IMR-90 (cell line): Measurements from ENCODE around the gene ZNF497. TPM values are rescaled to one million over a fixed set of nuclear protein-coding genes. Genes with fewer than 3 reads are reported as not detected.

Experiments used
- ATAC-seq: fragments of 200-7000 bp; cut with Tn5 transposase; 2 replicates; pipeline ENCODE4 v1.9.1; 2020; ENCODE audit warnings: low read depth, mild to moderate bottlenecking, moderate library complexity
- Bru-seq: library from RNA; stranded (reverse); fragments of 400-500 nt; gene quantifications from one replicate; lab custom pipeline; 2021; lab: Mats Ljungman, UMichigan
- BruChase-seq, 2 experiments: library from RNA; stranded (reverse); fragments of 400-500 nt; gene quantifications; one replicate each; lab custom pipeline; 2021; lab: Mats Ljungman, UMichigan
- BruUV-seq: library from RNA; stranded (reverse); fragments of 400-500 nt; replicated peaks from 2 replicates; lab custom pipeline; 2021; lab: Mats Ljungman, UMichigan
- CTCF ChIA-PET: fragments of 300-600 bp; formaldehyde crosslinking; extraction: SDS; loops from one replicate; lab custom pipeline; 2021; ENCODE audit warnings: antibody characterized with exemption; lab: Yijun Ruan, JAX
- POLR2A ChIA-PET: fragments of 300-600 bp; sonication (Branson Sonifier 250); formaldehyde crosslinking; loops from one replicate; lab custom pipeline; 2022; ENCODE audit warnings: antibody characterized with exemption; ENCODE audit not compliant: unreplicated experiment; lab: Charles Lee
- DNase-seq: peaks from one replicate; pipeline ENCODE4 v3.0.0; 2013
- H2AFZ ChIP-seq: replicated peaks from 2 replicates; pipeline ENCODE3; 2013; ENCODE audit warnings: low read length, mild to moderate bottlenecking; ENCODE audit not compliant: poor library complexity
- H2AK5ac ChIP-seq: 2 replicates; pipeline ENCODE4 v1.6.1; 2013; ENCODE audit warnings: low read depth, low read length, inconsistent platforms
- H2AK9ac ChIP-seq: replicated peaks from 2 replicates; pipeline ENCODE3; 2013; ENCODE audit warnings: mild to moderate bottlenecking, low read depth, low read length, moderate library complexity; ENCODE audit not compliant: poor library complexity
- H2BK120ac ChIP-seq: 2 replicates; pipeline ENCODE4 v1.6.1; 2013; ENCODE audit warnings: low read depth, low read length, inconsistent platforms
- H2BK15ac ChIP-seq: 3 replicates; pipeline ENCODE4 v1.6.1; 2013; ENCODE audit warnings: low read depth, low read length, inconsistent platforms
- H2BK20ac ChIP-seq: 2 replicates; pipeline ENCODE4 v1.6.1; 2013; ENCODE audit warnings: low read depth, mild to moderate bottlenecking, inconsistent platforms, low read length, moderate library complexity
- H2BK5ac ChIP-seq: 2 replicates; pipeline ENCODE4 v1.6.1; 2013; ENCODE audit warnings: mild to moderate bottlenecking, low read depth, low read length, inconsistent platforms; ENCODE audit not compliant: poor library complexity, severe bottlenecking
- H3K14ac ChIP-seq: replicated peaks from 2 replicates; pipeline ENCODE4 v1.6.1; 2013; ENCODE audit warnings: low read depth, low read length, inconsistent platforms
- H3K18ac ChIP-seq: 2 replicates; pipeline ENCODE4 v1.6.1; 2013; ENCODE audit warnings: low read depth, low read length, control low read depth
- H3K23ac ChIP-seq: 2 replicates; pipeline ENCODE4 v1.6.1; 2013; ENCODE audit warnings: low read depth, low read length, inconsistent platforms
- H3K27ac ChIP-seq: 2 replicates; pipeline ENCODE4 v1.5.1; 2013; ENCODE audit warnings: mild to moderate bottlenecking, control low read depth, low read length; ENCODE audit not compliant: insufficient read depth
- H3K27me3 ChIP-seq: 2 replicates; pipeline ENCODE4 v1.6.1; 2013; ENCODE audit warnings: low read length; ENCODE audit not compliant: control insufficient read depth, insufficient read depth
- H3K36me3 ChIP-seq: 2 replicates; pipeline ENCODE4 v1.6.1; 2013; ENCODE audit warnings: low read length, mixed read lengths; ENCODE audit not compliant: control insufficient read depth, insufficient read depth
- H3K4ac ChIP-seq: 2 replicates; pipeline ENCODE4 v1.6.1; 2013; ENCODE audit warnings: low read depth, low read length, inconsistent platforms
- H3K4me1 ChIP-seq: 2 replicates; pipeline ENCODE4 v1.6.1; 2013; ENCODE audit warnings: low read length, mixed read lengths; ENCODE audit not compliant: control insufficient read depth, insufficient read depth
- H3K4me2 ChIP-seq: 2 replicates; pipeline ENCODE4 v1.6.1; 2013; ENCODE audit warnings: low read depth, mild to moderate bottlenecking, control low read depth, low read length, moderate library complexity
- H3K4me3 ChIP-seq: 2 replicates; pipeline ENCODE4 v1.5.1; 2013; ENCODE audit warnings: low read depth, mild to moderate bottlenecking, control low read depth, low read length, moderate library complexity; ENCODE audit not compliant: insufficient read depth
- H3K56ac ChIP-seq: 2 replicates; pipeline ENCODE4 v1.6.1; 2013; ENCODE audit warnings: low read length, inconsistent platforms; ENCODE audit not compliant: insufficient read depth; ENCODE audit errors: extremely low read depth
- H3K79me1 ChIP-seq, 2 experiments: 2 replicates each; pipeline ENCODE4 v1.6.1; 2013; ENCODE audit warnings: low read length in 2 of 2, inconsistent platforms in 1 of 2, low read depth in 1 of 2
- H3K9ac ChIP-seq: 2 replicates; pipeline ENCODE4 v1.6.1; 2013; ENCODE audit warnings: low read depth, low read length, control low read depth
- H3K9me1 ChIP-seq: 2 replicates; pipeline ENCODE4 v1.6.1; 2013; ENCODE audit warnings: low read length, inconsistent platforms; ENCODE audit not compliant: insufficient read depth
- H3K9me3 ChIP-seq: 2 replicates; pipeline ENCODE4 v1.6.1; 2013; ENCODE audit warnings: low read length; ENCODE audit not compliant: control insufficient read depth, insufficient read depth
- H4K20me1 ChIP-seq: 2 replicates; pipeline ENCODE4 v1.6.1; 2013; ENCODE audit warnings: low read length, inconsistent platforms; ENCODE audit not compliant: insufficient read depth
- H4K5ac ChIP-seq: 2 replicates; pipeline ENCODE4 v1.6.1; 2013; ENCODE audit warnings: mild to moderate bottlenecking, low read depth, low read length, control low read depth
- H4K8ac ChIP-seq, 2 experiments: 2 replicates each; pipeline ENCODE4 v1.6.1; 2013; ENCODE audit warnings: low read depth in 2 of 2, low read length in 2 of 2, control low read depth in 1 of 2, inconsistent platforms in 1 of 2
- H4K91ac ChIP-seq: 2 replicates; pipeline ENCODE4 v1.6.1; 2013; ENCODE audit warnings: low read depth, low read length, inconsistent platforms; ENCODE audit not compliant: insufficient read depth
- BHLHE40 ChIP-seq: fragments of 150-350 bp; IDR thresholded peaks from 2 replicates; pipeline ENCODE4 v1.6.1; 2016; ENCODE audit warnings: mild to moderate bottlenecking, low read depth, low read length
- CEBPB ChIP-seq: IDR thresholded peaks from 2 replicates; pipeline ENCODE4 v1.6.1; 2012; ENCODE audit warnings: low read depth, low read length, improper control_type of control experiment
- CHD1 ChIP-seq: IDR thresholded peaks from 2 replicates; pipeline ENCODE4 v1.6.1; 2012; ENCODE audit warnings: low read depth, low read length, improper control_type of control experiment
- CTCF ChIP-seq: conservative IDR thresholded peaks from 2 replicates; pipeline ENCODE4 v1.5.1; 2012; ENCODE audit warnings: mild to moderate bottlenecking, low read depth, low read length, improper control_type of control experiment
- FOS ChIP-seq: fragments of 150-350 bp; IDR thresholded peaks from 2 replicates; pipeline ENCODE4 v1.6.1; 2016; ENCODE audit warnings: low read depth, low read length
- MAFK ChIP-seq: IDR thresholded peaks from 2 replicates; pipeline ENCODE4 v1.6.1; 2012; ENCODE audit warnings: low read depth, low read length, improper control_type of control experiment
- MXI1 ChIP-seq: IDR thresholded peaks from 2 replicates; pipeline ENCODE4 v1.6.1; 2012; ENCODE audit warnings: low read depth, mild to moderate bottlenecking, low read length, moderate library complexity, borderline replicate concordance
- NFE2L2 ChIP-seq: fragments of 150-350 bp; IDR thresholded peaks from 2 replicates; pipeline ENCODE4 v1.6.1; 2016; ENCODE audit warnings: low read depth, mild to moderate bottlenecking, low read length
- POLR2A ChIP-seq: IDR thresholded peaks from 2 replicates; pipeline ENCODE4 v1.6.1; 2012; ENCODE audit warnings: mild to moderate bottlenecking, low read depth, low read length
- RAD21 ChIP-seq: IDR thresholded peaks from 2 replicates; pipeline ENCODE4 v1.6.1; 2012; ENCODE audit warnings: low read length, improper control_type of control experiment
- RCOR1 ChIP-seq: IDR thresholded peaks from 2 replicates; pipeline ENCODE4 v1.6.1; 2012; ENCODE audit warnings: mild to moderate bottlenecking, low read length, improper control_type of control experiment; ENCODE audit not compliant: insufficient replicate concordance
- RFX5 ChIP-seq: IDR thresholded peaks from 2 replicates; pipeline ENCODE4 v1.8.0; 2012; ENCODE audit warnings: low read depth, mild to moderate bottlenecking, low read length, moderate library complexity
- SMC3 ChIP-seq: fragments of 150-350 bp; IDR thresholded peaks from 2 replicates; pipeline ENCODE4 v1.6.1; 2016; ENCODE audit warnings: low read depth, mild to moderate bottlenecking, antibody characterized with exemption, low read length, moderate library complexity
- USF2 ChIP-seq: fragments of 150-350 bp; IDR thresholded peaks from 2 replicates; pipeline ENCODE4 v1.6.1; 2017; ENCODE audit warnings: mild to moderate bottlenecking, antibody characterized with exemption, low read length, low read depth
- WGBS, 2 experiments: methylation state at CpG; one replicate each; pipeline versions ENCODE4 v1.1.5 to v1.1.7; 2013; ENCODE audit warnings: missing lambda C conversion rate in 2 of 2; ENCODE audit not compliant: insufficient read length in 1 of 2; ENCODE audit errors: extremely low coverage in 2 of 2; 5-methylcytosine and 5-hydroxymethylcytosine counted together
- dilution Hi-C: fragments of 300-500 bp; cut with HindIII; formaldehyde crosslinking; loops from one replicate; pipeline ENCODE4 v1.14.3; 2018; ENCODE audit warnings: low sequenced_read_pairs; ENCODE audit not compliant: unreplicated experiment
- in situ Hi-C: fragments of 300-500 bp; cut with MboI; formaldehyde crosslinking; loops from 3 replicates; pipeline ENCODE4 v1.14.3; 2019; ENCODE audit warnings: low sequenced_read_pairs, inconsistent platforms, mixed read lengths
- intact Hi-C: fragments of 100-400 bp; cut with micrococcal nuclease; formaldehyde crosslinking; loops from 2 replicates; pipeline ENCODE4 v1.10.0; 2022
- long read RNA-seq: library from polyadenylated mRNA; unstranded; transcript quantifications from one replicate; pipeline ENCODE4 v2.0.0, GENCODE V29; 2021; ENCODE audit not compliant: unreplicated experiment
- polyA plus RNA-seq, 3 experiments: library from polyadenylated mRNA; depleted of rRNA; stranded (reverse); fragments of >200 nt; gene quantifications; 2 replicates each; pipeline ENCODE4 v1.2.3, GENCODE V29; 2012; ENCODE audit warnings: low replicate concordance in 1 of 3
- total RNA-seq: library from RNA; depleted of rRNA; stranded (reverse); fragments of >200 nt; gene quantifications from 2 replicates; pipeline ENCODE4 v1.2.3, GENCODE V29; 2012; rRNA removed

ZNF497 gene
- total RNA-seq (0.18 and 0.56 TPM in 2 replicates), polyA plus RNA-seq (2012; rRNA removed) (0.24 and 0.27 TPM in 2 replicates), Bru-seq, nascent RNA (percentile 24 among the genes with signal in this experiment), BruChase-seq, experiment 1, labeled RNA remaining after a 6-hour chase (percentile 42 among the genes with signal in this experiment), BruChase-seq, experiment 2, labeled RNA remaining after a 2-hour chase (percentile 27 among the genes with signal in this experiment)
- 0.25 TPM in 2 replicates for polyA plus RNA-seq (2012; cell fraction: cytosol; rRNA removed)
- polyA plus RNA-seq (2012; cell fraction: nucleus; rRNA removed; ENCODE audit: low replicate concordance), result 1.2 and 4.0 TPM in 2 replicates
- long read RNA-seq, partial matches to known transcripts, result 0 of 1 reads
- long read RNA-seq, other reads (novel, unspliced or antisense), result 1 of 1 reads

DNA sequence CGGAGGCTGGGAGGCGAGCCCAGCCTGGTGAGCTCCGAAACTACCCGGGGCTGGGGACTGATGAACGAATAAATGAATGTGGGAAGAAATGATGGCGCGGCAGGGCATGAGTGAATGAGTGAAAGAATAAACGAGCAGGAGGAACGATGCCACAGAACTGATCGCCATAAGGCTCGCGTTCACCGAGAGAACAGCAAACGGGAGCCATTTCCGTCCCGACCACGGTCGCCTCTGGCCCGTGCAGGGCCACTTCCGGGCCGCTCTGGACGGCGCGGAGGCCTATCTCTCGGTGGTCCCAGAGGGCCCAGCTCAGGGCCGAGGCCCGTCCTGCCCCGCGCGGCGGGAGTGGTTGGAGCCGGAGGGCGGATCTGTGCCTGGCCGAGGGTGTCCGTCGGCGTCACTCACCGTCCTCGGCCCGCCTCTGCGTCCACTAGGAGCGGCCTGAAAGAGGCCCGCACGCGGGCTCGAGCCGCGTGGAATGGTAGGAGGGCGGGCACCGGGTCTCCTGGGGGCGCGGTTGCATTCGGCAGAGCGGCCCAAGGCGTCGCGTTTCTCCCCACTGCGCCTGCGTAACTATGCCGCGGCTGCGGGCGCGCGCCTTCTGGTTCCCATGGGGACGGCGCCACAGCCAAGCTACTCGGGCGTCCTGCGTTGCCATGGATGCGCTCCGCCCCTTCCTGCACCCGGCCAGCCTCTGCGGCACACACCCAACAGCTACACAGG is at the start of gene ZNF497:
Gene ZNF497, minus strand, starts transcription at position 480 of the 723 bp plus-strand sequence. CDS start 5,116 bp downstream, outside the sequence.
- dilution Hi-C loops, result no loop called here
- Histone ChIP-seq H3K18ac (peak within 1 kb of the TSS; percentile 55), H3K4ac (peak within 1 kb of the TSS; percentile 91), H3K14ac (peak within 1 kb of the TSS; percentile 99), H4K5ac (peak within 1 kb of the TSS; percentile 93), H2AFZ (peak within 1 kb of the TSS; percentile 100), H3K9me1 (peaks cover 3% of the 10 kb centered on the region; the same call in 1 of the 2 replicates), H2BK15ac (no peak within 1 kb of the TSS; the same call in 2 of the 3 replicates), H2BK120ac (peak within 1 kb of the TSS; percentile 78), H3K56ac (peak within 1 kb of the TSS; percentile 94), H3K79me1 (peaks cover 0 to 3% of the 10 kb centered on the region in 2 experiments; a peak in 2 of 4 replicates), H3K36me3 (no peaks in the 10 kb centered on the region), H3K4me3 (peak within 1 kb of the TSS; percentile 59), H2BK20ac (no peak within 1 kb of the TSS), H3K9me3 (no peaks in the 10 kb centered on the region; the same call in 1 of the 2 replicates), H2BK5ac (peak within 1 kb of the TSS; percentile 80), H3K27me3 (peaks cover 2% of the 10 kb centered on the region; the same call in 1 of the 2 replicates), H4K8ac (peak within 1 kb of the TSS; percentile 99), H2AK5ac (peak within 1 kb of the TSS; percentile 95), H3K23ac (peak within 1 kb of the TSS; percentile 87), H3K9ac (peak within 1 kb of the TSS; percentile 88), H4K20me1 (no peaks in the 10 kb centered on the region), H3K4me2 (peak within 1 kb of the TSS; percentile 83), H3K4me1 (peaks cover 3% of the 10 kb centered on the region), H3K27ac (peak within 1 kb of the TSS; percentile 88), H2AK9ac (peak within 1 kb of the TSS; percentile 99), H4K91ac (peak within 1 kb of the TSS; percentile 95)
- ChIA-PET POLR2A (interaction anchor here (0.9 to 1.3 kb wide), 3 partner anchors 12 to 18 kb away, joined by 3 to 5 read pairs (median 4); no protein-coding TSS in a partner anchor), CTCF (interaction anchor here (0.6 kb wide), 1 partner anchor 35 kb away, joined by 3 read pairs; no protein-coding TSS in a partner anchor)
- 1% methylated on average over 37 of the region's 74 CpGs; no CpG with 5 or more reads in 1 of the 2 experiments for WGBS, 2 experiments
- intact Hi-C loops, result no loop called here
- peak; percentile 93 for DNase-seq
- BruUV-seq, result no TSS peak
- in situ Hi-C loops, result no loop called here
- ATAC-seq, result peak; percentile 95
- TF ChIP-seq CEBPB, result no peak
- peak; percentile 96 for TF ChIP-seq MXI1
- no peak for TF ChIP-seq CHD1
- no peak for TF ChIP-seq MAFK
- no peak for TF ChIP-seq NFE2L2
- no peak for TF ChIP-seq RFX5
- TF ChIP-seq RCOR1, result no peak
- peak; percentile 68; the same call in 1 of the 2 replicates for TF ChIP-seq POLR2A
- no peak for TF ChIP-seq USF2
- TF ChIP-seq RAD21, result peak; percentile 2; the same call in 1 of the 2 replicates
- peak; percentile 87 for TF ChIP-seq BHLHE40
- no peak for TF ChIP-seq FOS
- TF ChIP-seq SMC3, result 0 out of 2 replicates have a peak, but pooled peaks have one; percentile 0
- 0 out of 2 replicates have a peak, but pooled peaks have one; percentile 13 for TF ChIP-seq CTCF
